ENCODE results near the gene ADARB1. TPM values are rescaled to one million over a fixed set of nuclear protein-coding genes. Genes with fewer than 3 reads are reported as not detected.

Gene ADARB1
- total and polyA plus RNA-seq, 2 of the 8 experiments (the other 6 are each of a cell fraction or from before 2014, with no cell fraction given) = 4.7 to 14.9 TPM

DNA sequence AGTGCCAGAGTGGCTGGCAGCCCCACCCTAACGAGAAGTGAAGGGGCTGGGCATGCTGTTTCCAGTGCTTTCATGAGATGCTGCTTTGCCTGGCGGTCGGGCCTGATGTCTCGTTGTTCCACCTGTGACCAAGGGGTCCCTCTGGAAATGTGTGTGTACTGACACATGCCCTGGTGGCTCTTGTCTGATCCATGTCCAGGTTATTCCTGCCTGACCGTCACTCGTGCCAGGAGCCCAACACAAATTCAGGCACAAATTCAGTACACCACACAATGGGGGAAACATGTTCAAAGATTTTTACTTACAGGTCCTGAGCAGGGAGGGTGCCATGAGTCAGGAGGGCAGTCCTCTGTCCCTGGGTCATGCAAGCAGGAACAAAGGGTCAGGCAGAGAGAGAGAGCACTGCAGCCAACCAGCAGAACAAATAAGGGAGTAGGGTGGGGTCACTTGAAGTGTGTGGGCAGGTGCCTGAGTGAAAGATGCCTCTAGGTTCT, 76.3 kb downstream of the ADARB1 start:
- Histone ChIP-seq H3K79me2 (ENCODE audit: control insufficient read depth in 1 of 2, insufficient read depth in 2 of 2, low read length in 2 of 2) (no peaks in the 10 kb centered on the region), H3K18ac (ENCODE audit: extremely low read depth, low read length) (no peak overlapping the region), H3K23me2 (ENCODE audit: low read depth, low read length) (peaks cover 4% of the 10 kb centered on the region; the same call in 1 of the 2 replicates), H2BK12ac (ENCODE audit: low read depth, low read length) (no peak overlapping the region), H2BK15ac (ENCODE audit: low read length) (no peak overlapping the region), H3K36me3 (ENCODE audit: control insufficient read depth in 2 of 4, insufficient read depth in 4 of 4, low read length in 3 of 4) (no peaks in the 10 kb centered on the region), H3K4me2 (ENCODE audit: insufficient read depth in 1 of 2, low read depth in 2 of 2, low read length in 2 of 2) (no peak overlapping the region), H3K9ac (replicated peaks in 1 of 4; ENCODE audit: extremely low read depth in 1 of 4, low read depth in 3 of 4, low read length in 3 of 4) (no peak overlapping the region), H4K20me1 (replicated peaks in 1 of 2; ENCODE audit: control insufficient read depth in 1 of 2, insufficient read depth in 2 of 2, low read length in 2 of 2) (peaks cover 0 to 2% of the 10 kb centered on the region in 2 experiments), H4K5ac (ENCODE audit: insufficient read length, low read depth, low read length) (no peak overlapping the region), H3K79me1 (ENCODE audit: low read depth, low read length) (no peaks in the 10 kb centered on the region), H3K9me3 (ENCODE audit: insufficient read depth in 2 of 2, low read depth in 1 of 2, low read length in 1 of 2) (no peaks in the 10 kb centered on the region), H2AFZ (ENCODE audit: low read length) (no peak overlapping the region), H3K4me3 (ENCODE audit: extremely low read depth in 1 of 4, insufficient read depth in 2 of 4, low read depth in 3 of 4, low read length in 4 of 4) (no peak overlapping the region), H4K8ac (ENCODE audit: extremely low read depth, insufficient read depth, low read length) (no peak overlapping the region), H2BK5ac (ENCODE audit: low read depth, low read length) (no peak overlapping the region; the same call in 1 of the 2 replicates), H2BK120ac (replicated peaks; ENCODE audit: low read depth, low read length) (no peak overlapping the region), H3K4me1 (replicated peaks in 1 of 4; ENCODE audit: control insufficient read depth in 3 of 4, insufficient read depth in 4 of 4, low read length in 3 of 4) (no peaks in the 10 kb centered on the region; a peak in 1 of 7 replicates), H3K56ac (replicated peaks; ENCODE audit: insufficient read length, low read depth, low read length) (no peak overlapping the region), H4K91ac (replicated peaks; ENCODE audit: insufficient read length, low read length) (no peak overlapping the region), H3K14ac (ENCODE audit: insufficient read length) (no peak overlapping the region), H2AK5ac (ENCODE audit: low read depth, low read length) (no peak overlapping the region), H3K4ac (replicated peaks; ENCODE audit: insufficient read length, low read depth, low read length) (no peak overlapping the region), H2BK20ac (ENCODE audit: low read length) (no peak overlapping the region), H3K27ac (ENCODE audit: low read depth, low read length) (no peak overlapping the region), H3K27me3 (replicated peaks in 1 of 4; ENCODE audit: control insufficient read depth in 3 of 4, extremely low read depth in 1 of 4, insufficient read depth in 3 of 4, low read length in 3 of 4) (peaks cover 0 to 2% (median 0%) of the 10 kb centered on the region in 4 experiments; a peak in 1 of 7 replicates), H3K23ac (ENCODE audit: insufficient read length) (no peak overlapping the region)
- WGBS, 2 experiments (ENCODE audit: extremely low coverage in 1 of 2, insufficient coverage in 1 of 2, insufficient read length in 1 of 2, insufficient replicate concordance in 2 of 2, low coverage in 1 of 2, low lambda C conversion rate in 2 of 2, missing lambda C conversion rate in 1 of 2) = 82% methylated on average over 6 of the region's 6 CpGs; no CpG with 5 or more reads in 1 of the 2 experiments
- peak in 1 of 2 experiments; percentile 36 for DNase-seq (ENCODE audit: low read depth in 1 of 2, low spot score in 2 of 2)
- no peak for FAIRE-seq
- POLR2A ChIA-PET (ENCODE audit: partially characterized antibody) = no interaction called here
- CTCF ChIA-PET (ENCODE audit: partially characterized antibody) = interaction anchor here (1.1 to 4.5 kb wide), 3 partner anchors 11 to 201 kb away, joined by 3 to 59 read pairs (median 4); no protein-coding TSS in a partner anchor
- TF ChIP-seq SIRT6 (IDR thresholded peaks at IDR 0.05; ENCODE audit: low read length) (no peak), PHF8 (conservative IDR thresholded peaks at IDR 0.05; ENCODE audit: low read depth, low read length) (no peak), POU5F1 (IDR thresholded peaks at IDR 0.05; ENCODE audit: low read depth, low read length) (no peak), RFX5 (IDR thresholded peaks at IDR 0.05; ENCODE audit: borderline replicate concordance, low read depth, low read length) (no peak), EGR1 (IDR thresholded peaks at IDR 0.05; ENCODE audit: borderline replicate concordance, low read depth, low read length) (no peak), RAD21 (IDR thresholded peaks at IDR 0.05 in 1 of 2, conservative IDR thresholded peaks at IDR 0.05 in 1 of 2; ENCODE audit: low read depth in 2 of 2, low read length in 2 of 2) (no peak), TEAD4 (IDR thresholded peaks at IDR 0.05; ENCODE audit: low read depth, low read length) (no peak), ASH2L (IDR thresholded peaks at IDR 0.05; ENCODE audit: low read length) (no peak), YY1 (IDR thresholded peaks at IDR 0.05; ENCODE audit: low read depth, low read length) (no peak), KDM1A (IDR thresholded peaks at IDR 0.05; ENCODE audit: borderline replicate concordance, low read length) (no peak), EZH2 (IDR thresholded peaks at IDR 0.05; ENCODE audit: low read depth, low read length, severe bottlenecking) (no peak), GABPA (IDR thresholded peaks at IDR 0.05; ENCODE audit: borderline replicate concordance, insufficient read depth, low read length) (no peak), GTF2F1 (IDR thresholded peaks at IDR 0.05; ENCODE audit: borderline replicate concordance, low read depth, low read length) (no peak), FOSL1 (IDR thresholded peaks at IDR 0.05; ENCODE audit: insufficient read depth, low read depth, low read length) (no peak)

All from H1 (cell line).